Measurements from ENCODE around the gene ARRDC5.
A peak's percentile ranks its signal among the peaks of the same experiment; 100 is the strongest.
"Not testable (repeated sequence)": the region's sequence is repeated elsewhere in the genome, so short reads cannot be mapped to it uniquely, and the experiment has no call there.

The ARRDC5 gene

DNA sequence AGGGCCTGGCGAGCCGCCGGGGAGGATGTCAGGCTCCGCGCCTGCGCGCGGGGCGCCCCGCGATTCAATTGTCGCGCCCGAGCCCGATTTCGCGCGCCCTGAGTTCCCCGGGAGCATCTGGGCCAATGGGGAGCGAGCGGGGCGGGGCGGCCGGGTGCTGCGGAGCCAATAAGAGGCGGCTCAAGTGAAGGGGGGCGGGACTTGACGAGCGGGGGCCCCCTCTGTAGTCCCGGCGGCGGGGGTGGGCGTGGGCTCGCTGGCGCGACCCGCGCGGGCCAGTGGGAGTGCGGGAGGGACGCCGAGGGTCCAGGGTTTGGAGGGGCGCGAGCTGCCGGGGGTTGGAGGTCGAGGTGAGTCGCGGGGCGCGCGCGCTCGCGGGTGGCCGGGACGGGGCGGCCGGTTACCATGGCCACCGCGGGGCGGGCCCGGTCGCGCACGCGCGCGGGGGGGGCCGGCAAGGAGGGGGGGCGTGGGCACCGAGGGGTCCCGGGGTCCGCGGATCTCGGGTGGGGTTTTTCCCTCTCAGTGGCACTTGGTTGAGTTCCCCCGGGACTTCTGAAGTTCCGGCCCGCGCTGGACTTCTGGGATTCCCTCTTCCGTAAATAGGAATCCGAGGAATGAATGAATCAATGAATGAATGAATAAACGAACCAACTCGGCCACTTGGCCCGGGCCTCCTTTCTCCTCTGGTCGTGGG, 7.3 kb upstream of the ARRDC5 start:
- DNase-seq (ENCODE audit: low spot score) = peak; percentile 86

DNA sequence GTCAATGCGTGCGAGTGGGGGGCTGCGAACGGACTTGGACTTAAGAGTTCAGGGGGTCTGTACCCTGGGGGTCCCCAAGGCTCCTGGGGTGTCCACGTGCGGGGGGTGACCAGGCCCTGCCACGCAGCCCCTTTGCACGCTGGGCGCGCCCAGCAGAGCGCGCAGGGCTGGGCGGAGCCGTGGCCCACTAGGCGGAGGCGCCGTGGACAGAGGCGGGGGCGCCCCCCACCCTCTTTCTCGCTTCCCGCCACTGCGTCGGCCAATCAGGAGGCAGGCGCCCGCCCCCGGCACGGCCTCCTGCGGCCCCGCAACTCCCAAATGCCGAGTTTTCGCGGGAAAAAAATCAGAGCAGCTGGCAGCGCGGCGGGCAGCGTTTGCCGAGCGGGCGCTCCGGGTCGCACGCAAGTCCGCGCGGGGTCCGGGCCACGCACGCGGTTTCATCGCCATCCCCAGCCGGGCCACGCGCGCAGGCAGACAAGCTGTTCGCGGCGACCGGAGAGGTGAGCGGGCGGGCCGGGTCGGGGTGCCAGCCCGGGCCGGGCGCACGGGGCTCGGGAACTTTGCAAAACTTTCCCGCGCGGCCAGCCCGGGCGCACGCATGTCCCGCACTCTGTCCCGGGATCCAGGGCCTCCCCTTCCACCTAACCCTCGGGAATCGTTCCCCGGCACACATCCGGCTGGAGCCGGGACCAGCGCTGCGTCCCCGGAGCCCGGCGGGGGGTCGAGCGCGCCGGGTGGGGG, 6.6 kb upstream of the ARRDC5 start, which contains the start of gene UHRF1:
UHRF1 (plus strand) TSS at position 346 of the 741 bp plus-strand sequence. CDS start 1,385 bp downstream, outside the sequence.
- DNase-seq (ENCODE audit: low spot score) = peak; percentile 44

DNA sequence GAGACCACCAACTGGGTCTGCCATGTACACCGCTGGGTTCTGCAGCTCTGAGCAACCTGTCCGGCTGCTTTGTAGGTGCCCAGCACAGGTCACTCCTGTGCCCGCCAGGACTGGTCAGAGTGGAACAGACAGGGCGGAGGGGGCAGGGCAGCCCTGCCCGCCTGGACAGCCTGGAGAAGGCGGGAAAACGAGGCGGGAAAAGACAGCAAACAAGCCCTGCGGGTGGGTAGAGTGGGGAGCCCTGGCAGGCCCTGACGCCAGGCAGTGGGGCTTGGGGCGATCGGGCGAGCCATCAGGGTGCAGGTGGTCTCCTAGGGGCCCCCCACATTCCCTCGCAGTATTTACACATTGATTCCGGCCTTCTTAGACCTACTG, 6.1 kb upstream of the ARRDC5 start:
- no peak for DNase-seq (ENCODE audit: low spot score)

DNA sequence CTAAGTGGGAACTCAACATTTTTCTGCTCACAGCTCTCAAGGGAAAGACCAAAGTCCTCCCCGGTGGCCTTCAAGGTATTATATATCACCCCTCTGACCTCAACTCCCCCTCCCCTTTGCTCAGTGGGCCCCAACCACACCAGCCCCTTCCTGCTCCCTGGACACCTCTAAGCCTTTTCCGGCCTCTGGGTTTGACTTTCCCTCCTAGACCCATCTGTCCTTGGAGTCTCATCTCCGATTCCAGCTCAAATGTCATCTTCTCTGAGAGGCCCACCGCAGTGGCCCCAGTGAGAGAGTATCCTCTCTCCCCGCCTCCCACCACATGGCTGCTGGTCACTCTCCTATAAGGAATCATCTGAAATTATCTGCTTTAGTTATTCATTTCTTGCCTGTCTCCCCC, 5.7 kb upstream of the ARRDC5 start:
- DNase-seq (ENCODE audit: low spot score) = no peak

DNA sequence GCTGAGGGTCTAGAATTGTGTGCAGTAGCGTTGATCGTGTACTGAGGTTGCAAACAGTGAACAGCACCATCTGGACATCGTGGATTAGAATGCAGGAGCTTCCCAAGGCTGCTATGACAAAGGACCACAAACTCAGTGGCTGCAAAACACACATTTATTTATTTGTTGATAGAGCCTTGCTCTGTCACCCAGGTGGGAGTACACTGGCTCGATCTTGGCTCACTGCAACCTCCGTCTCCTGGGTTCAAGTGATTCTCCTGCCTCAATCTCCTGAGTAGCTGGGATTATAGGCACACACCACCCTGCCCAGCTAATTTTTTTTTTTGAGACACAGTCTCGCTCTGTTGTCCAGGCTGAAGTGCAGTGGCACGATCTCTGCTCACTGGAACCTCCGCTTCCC, 4.3 kb upstream of the ARRDC5 start:
- DNase-seq (ENCODE audit: low spot score) = no peak

DNA sequence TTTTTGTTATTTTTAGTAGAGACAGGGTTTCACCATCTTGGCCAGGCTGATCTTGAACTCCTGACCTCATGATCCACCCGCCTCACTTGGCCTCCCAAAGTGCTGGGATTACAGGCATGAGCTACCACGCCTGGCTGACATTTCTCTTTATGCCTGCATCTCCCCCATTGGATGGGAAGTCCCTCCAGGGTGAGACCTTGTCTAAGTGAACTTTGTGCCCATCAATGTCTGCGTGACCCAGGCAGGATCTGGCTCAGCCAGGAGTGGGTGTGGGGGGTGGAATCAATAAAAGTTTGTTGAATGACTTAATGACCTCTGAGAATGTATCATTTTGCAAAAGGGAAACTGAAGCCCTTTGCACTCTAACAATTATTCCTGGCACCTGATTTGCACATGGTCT, 1.8 kb upstream of the ARRDC5 start:
- no peak for DNase-seq (ENCODE audit: low spot score)

DNA sequence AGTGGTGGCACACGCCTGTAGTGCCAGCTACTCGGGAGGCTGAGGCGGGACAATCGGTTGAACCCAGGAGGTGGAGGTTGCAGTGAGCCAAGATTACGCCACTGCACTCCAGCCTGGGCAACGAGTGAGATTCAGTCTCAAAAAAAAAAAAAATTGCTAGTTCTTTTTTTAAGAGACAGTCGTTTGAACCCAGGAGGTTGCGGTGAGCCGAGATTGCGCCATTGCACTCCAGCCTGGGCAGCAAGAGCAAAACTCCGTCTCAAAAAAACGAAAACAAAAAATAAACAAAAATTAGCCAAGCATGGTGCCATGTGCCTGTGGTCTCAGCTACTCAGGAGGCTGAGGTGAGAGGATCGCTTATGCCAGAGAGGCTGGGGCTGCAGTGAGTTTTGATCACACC, 1.8 kb downstream of the ARRDC5 start:
- not testable (repeated sequence) for DNase-seq (ENCODE audit: low spot score)

DNA sequence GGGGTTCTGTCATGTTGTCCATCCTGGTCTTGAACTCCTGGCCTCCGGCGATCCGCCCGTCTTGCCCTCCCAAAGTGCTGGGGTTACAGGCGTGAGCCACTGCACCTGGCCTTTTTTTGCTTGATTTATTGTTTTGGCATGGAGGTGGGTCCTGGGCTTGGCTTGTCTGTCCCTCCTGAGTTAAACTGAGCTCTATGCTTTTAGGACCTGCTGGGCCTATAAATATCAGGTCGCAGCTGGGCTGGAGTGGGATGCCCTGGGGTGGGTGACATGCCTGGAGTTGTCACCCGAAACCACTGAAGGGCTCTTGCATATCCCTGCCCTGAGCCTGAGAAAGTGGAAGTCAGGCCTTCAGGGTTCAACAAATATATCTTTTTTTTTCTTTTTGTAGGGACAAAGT, 5.5 kb downstream of the ARRDC5 start:
- no peak for DNase-seq (ENCODE audit: low spot score)

DNA sequence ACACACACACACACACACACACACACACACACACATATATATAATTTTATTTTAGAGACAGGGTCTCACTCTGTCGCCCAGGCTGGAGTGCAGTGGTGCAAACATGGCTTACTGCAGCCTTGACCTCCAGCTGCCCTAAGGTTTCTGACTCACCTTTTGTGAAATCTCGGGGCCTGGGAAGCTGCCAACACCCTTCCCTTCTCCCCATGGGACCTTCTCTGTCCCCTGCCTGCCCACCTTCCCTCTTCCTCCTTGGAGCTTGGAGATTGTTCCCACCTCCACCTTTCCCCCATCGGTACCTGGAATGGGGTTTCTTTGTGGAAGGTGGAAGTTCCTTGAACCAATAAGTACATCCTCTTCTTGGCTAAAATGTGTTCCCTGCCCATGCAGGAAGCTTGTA, 6.3 kb downstream of the ARRDC5 start:
- DNase-seq (ENCODE audit: low spot score) = no peak

DNA sequence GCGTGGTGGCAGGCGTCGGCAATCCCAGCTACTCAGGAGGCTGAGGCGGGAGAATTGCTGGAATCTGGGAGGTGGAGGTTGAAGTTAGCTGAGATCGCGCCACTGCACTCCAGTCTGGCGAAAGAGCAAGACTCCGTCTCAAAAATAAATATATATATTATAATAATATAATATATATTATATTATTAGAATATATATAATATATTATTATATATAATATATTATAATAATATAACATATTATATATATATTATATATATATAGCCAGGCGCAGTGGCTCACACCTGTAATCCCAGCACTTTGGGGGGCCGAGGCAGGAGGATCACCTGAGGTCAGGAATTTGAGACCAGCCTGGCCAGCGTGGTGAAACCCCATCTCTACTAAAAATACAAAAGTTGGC, 9.7 kb downstream of the ARRDC5 start:
- not testable (repeated sequence) for DNase-seq (ENCODE audit: low spot score)

DNA sequence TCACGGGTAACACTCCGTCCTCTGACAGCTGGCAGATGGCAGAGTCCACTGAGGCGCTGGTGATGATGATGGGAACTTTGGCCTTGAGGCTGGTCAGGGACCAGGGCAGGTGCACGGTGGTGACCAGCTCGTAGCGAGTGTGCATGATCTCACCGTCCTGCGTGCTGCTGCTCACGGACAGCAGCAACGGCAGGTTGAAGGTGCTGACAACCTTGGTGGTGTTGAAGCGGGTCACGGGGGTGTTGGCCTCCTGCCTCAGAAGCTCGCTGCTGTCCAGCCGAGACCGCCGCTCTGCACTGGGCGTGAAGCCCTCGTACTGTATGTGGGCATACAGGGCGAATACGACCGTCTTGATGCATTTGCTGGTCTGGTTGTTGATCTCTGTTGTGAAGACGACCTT, 11.6 kb downstream of the ARRDC5 start:
- no peak for DNase-seq (ENCODE audit: low spot score)

DNA sequence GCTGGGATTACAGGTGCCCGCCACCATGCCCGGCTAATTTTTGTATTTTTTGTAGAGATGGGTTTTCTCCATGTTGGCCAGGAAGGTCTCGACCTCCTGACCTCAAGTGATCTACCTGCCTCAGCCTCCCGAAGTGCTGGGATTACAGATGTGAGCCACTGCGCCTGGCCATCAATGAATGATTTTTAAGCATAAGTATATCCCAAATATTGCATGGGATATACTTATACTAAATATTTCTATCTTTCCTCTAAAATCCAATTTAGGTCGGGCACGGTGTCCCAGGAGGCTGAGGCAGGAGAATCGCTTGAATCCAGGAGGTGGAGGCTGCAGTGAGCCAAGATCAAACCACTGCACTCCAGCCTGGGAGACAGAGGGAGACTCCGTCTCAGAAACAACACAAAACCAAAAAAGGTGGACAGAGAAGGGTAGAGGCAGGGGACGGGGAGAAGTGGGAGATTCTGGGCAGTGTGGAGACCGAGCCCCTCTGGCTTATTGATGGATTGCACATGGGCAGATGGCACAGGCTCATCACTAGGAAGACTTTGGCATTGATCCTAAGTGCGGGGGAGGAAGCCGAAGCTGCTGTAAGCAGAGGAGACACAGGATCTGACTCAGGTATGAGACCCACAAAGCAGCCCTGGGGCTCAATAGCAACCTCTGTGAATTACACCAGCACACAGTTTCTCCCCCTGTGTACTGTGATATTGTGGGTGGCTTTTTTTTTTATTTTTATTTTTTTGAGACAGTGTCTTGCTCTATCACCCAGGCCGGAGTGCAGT, 13.5 kb downstream of the ARRDC5 start:
- DNase-seq (ENCODE audit: low spot score) = peak; percentile 64

DNA sequence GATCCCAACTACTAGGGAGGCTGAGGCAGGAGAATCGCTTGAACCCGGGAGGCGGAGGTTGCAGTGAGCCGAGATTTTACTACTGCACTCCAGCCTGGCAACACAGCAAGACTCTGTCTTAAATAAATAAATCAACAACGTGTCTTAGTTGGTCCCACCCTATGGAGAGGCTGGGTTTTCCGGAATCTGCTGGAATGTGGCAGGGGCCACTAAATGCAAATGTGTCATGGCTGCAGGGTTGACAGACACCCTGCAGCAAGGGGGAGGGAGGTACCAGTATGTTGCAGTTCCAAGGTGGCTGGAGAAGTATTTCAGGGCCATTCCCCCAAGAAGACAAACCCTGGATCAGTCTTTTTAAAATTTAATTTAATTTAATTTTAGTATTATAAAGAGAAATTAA, 14.9 kb downstream of the ARRDC5 start:
- not testable (repeated sequence) for DNase-seq (ENCODE audit: low spot score)

DNA sequence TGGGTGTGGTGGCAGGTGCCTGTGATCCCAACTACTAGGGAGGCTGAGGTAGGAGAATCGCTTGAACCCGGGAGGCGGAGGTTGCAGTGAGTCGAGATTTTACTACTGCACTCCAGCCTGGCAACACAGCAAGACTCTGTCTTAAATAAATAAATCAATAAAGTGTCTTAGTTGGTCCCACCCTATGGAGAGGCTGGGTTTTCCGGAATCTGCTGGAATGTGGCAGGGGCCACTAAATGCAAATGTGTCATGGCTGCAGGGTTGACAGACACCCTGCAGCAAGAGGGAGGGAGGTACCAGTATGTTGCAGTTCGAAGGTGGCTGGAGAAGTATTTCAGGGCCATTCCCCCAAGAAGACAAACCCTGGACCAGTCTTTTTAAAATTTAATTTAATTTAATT, 17.7 kb downstream of the ARRDC5 start:
- not testable (repeated sequence) for DNase-seq (ENCODE audit: low spot score)

DNA sequence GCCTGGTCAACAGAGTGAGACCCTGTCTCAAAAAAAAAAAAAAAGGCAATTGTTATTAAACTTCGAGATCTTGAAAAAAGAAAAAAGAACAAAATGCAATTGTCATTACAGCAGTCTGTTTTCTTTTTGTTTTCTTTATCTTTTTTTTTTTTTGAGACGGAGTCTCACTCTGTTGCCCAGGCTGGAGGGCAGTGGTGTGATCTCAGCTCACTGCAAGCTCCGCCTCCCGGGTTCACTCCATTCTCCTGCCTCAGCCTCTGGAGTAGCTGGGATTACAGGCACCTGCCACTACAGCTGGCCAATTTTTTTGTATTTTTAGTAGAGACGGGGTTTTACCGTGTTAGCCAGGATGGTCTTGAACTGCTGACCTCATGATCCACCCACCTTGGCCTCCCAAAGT, 19.8 kb downstream of the ARRDC5 start:
- DNase-seq (ENCODE audit: low spot score) = not testable (repeated sequence)

DNA sequence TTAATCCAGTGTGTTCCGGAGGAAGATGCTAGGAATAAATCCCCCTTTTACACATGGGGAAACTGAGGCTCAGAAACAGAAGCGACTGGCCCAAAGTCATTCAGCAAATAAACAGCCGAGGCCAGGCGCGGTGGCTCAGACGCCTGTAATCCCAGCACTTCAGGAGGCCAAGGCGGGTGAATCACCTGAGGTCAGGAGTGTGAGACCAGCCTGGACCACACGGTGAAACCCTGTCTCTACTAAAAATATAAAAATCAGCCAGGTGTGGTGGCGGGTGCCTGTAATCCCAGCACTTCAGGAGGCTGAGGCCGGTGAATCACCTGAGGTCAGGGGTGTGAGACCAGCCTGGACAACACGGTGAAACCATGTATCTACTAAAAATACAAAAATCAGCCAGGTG, 23.7 kb downstream of the ARRDC5 start:
- DNase-seq (ENCODE audit: low spot score) = no peak

DNA sequence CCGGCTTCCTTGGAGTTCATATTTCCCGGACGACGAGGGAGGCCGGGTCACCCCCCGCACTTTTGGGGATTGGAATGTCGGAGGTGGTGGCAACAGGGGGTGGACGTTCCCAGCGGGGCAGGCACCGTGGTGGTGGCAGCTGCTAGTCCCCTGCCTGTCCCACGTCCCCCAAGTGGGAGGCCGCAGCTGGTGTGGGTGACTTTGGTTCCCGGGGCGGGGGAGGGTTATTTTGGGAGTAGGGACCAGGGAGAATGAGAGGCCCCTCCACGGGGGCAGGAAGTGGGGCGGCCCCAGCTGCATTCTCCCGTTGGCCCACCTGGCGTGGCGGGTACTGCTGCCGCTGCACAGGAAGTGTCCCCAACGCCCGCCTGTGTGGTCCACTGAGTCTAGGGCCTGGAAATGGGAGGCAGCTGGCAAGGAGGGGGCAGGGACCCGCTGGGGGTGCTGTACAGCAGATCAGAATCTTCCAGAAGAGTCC, 24.2 kb downstream of the ARRDC5 start:
- no peak for DNase-seq (ENCODE audit: low spot score)

DNA sequence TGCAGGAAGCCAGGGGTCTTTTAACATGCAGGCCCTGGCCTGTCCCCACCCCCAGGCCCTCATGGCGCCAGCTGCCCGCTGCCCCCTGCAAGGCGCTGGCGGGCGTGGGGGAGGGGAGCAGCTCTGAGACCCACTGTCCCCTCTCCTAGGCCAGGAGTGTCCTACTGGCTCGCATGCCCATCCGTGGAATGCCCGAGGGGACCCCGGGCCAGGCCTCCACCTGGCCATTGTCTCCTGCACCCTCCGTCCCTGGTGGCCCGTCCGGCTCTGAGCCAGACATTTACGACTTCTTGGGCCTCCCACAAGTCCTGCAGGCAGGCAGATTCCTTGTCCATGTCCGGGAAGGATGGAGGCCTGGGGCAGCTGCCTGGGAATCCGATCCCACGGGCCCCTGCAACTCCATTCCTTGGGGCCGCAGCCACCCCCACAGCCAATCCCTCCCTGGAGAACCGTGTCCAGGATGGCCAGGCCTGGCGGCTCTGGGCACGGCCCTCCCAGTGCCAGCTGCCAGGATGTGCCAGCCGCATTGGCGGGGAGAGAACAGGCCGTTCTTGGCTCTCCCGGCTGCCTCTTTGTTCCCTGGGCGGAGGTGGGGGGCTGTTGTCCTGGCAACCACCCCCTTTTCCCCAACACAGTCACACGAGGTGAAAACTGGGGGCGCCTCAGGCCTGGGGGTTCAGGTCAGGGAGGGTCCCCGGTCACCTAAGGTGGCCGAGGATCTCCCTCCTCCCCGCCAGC, 24.8 kb downstream of the ARRDC5 start:
- no peak for DNase-seq (ENCODE audit: low spot score)

DNA sequence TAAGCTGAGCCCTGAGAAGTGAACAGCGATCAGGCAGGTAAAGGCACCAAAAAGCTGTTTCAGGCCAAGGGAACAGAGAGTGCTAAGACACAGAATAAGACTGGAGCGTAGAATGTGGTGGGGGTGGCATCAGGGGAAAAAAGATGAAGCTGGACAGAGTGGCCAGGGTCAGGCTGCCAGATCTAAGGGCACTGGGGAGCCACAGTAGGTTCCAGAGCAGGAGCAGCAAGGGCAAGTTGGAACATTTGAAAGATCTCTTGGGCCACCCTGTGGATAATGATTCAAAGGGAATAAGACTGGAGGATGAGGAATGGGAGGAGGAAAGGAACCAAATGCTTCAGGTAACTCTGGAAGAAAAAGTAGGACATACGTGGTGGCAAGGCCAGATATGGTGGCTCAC, 28.8 kb downstream of the ARRDC5 start:
- DNase-seq (ENCODE audit: low spot score) = no peak

DNA sequence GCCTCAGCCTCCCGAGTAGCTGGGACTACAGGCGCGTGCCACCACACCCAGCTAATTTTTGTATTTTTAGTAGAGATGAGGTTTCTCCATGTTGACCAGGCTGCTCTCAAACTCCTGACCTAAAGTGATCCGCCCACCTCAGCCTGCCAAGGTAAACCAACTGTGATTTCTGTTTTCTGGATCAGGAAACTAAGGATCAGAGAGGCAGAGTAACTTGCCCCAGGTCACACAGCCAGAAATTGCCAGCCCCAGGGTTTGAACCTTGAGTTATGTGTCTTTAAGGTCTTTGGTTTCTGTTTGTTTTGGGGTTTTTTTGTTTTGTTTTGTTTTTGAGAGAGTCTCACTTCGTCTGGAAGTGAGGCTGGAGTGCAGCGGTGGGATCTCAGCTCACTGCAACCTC, 31.0 kb downstream of the ARRDC5 start:
- no peak for DNase-seq (ENCODE audit: low spot score)

DNA sequence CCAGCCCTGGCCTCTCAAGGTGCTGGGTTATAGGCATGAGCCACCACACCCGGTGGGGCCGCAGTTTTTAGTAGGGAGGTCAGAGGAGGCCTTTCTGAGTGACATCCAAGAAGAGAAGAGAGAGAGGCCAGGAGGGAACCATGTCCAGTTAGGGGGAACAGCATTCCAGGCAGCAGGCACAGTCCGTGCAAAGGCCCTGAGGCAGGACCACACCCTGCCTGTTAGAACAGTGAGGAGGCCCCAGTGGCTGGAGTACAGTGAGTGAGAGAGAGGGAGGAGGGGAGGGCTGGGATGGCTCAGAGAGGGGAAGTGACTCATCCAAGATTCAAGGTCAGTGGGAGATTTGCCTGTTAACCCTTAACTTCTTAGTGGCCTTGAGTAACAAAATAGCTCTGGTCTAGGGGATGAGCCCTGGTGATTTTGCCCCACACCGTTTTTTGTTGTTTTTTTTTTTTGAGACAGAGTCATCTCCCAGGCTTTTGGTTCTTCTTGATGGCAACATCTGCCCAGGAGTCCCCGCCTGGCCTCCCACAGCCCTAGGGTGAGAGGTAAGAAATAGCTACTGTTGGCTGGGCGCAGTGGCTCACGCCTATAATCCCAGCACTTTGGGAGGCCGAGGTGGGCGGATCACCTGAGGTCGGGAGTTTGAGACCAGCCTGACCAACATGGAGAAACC, 32.5 kb downstream of the ARRDC5 start:
- DNase-seq (ENCODE audit: low spot score) = peak; percentile 87

Measured in COLO829 (cell line).